GOT3 (cell line): Measurements from ENCODE around the gene PRKCQ.

Experiments used
- DNase-seq: peaks from one replicate; lab custom pipeline; 2025; ENCODE audit warnings: mixed read lengths; lab: John Stamatoyannopoulos, UW

The PRKCQ gene

GRCh38 chr10:6567884-6568283, 12.2 kb downstream of the PRKCQ start:
- no peak for DNase-seq

GRCh38 chr10:6567203-6567703, 12.8 kb downstream of the PRKCQ start:
- DNase-seq = no peak

- DNase-seq = no peak
Measured at GRCh38 chr10:6565588-6565987, 14.5 kb downstream of the PRKCQ start.

- DNase-seq = no peak
Measured at GRCh38 chr10:6564367-6564766, 15.7 kb downstream of the PRKCQ start.

GRCh38 chr10:6563731-6564130, 16.3 kb downstream of the PRKCQ start:
- no peak for DNase-seq

GRCh38 chr10:6563075-6563474, 17.0 kb downstream of the PRKCQ start:
- DNase-seq = no peak

GRCh38 chr10:6562221-6562620, 17.9 kb downstream of the PRKCQ start:
- no peak for DNase-seq

- DNase-seq = no peak
Measured at GRCh38 chr10:6561552-6561951, 18.5 kb downstream of the PRKCQ start.

- DNase-seq = no peak
Measured at GRCh38 chr10:6558759-6559461, 21.2 kb downstream of the PRKCQ start.

- no peak for DNase-seq
Measured at GRCh38 chr10:6558272-6558671, 21.8 kb downstream of the PRKCQ start.

- DNase-seq = no peak
Measured at GRCh38 chr10:6553937-6554336, 26.1 kb downstream of the PRKCQ start.

GRCh38 chr10:6543431-6544005, 36.6 kb downstream of the PRKCQ start:
- no peak for DNase-seq

- DNase-seq = no peak
Measured at GRCh38 chr10:6542999-6543430, 37.1 kb downstream of the PRKCQ start.

- no peak for DNase-seq
Measured at GRCh38 chr10:6539833-6540232, 40.2 kb downstream of the PRKCQ start.

- no peak for DNase-seq
Measured at GRCh38 chr10:6537770-6538169, 42.3 kb downstream of the PRKCQ start.

GRCh38 chr10:6536102-6536501, 44.0 kb downstream of the PRKCQ start:
- no peak for DNase-seq

GRCh38 chr10:6535156-6535764, 44.8 kb downstream of the PRKCQ start:
- DNase-seq = no peak

- DNase-seq = no peak
Measured at GRCh38 chr10:6532321-6532720, 47.8 kb downstream of the PRKCQ start.

GRCh38 chr10:6530966-6531365, 49.1 kb downstream of the PRKCQ start:
- no peak for DNase-seq

- DNase-seq = no peak
Measured at GRCh38 chr10:6530211-6530840, 49.8 kb downstream of the PRKCQ start.

GRCh38 chr10:6528198-6528950, 51.7 kb downstream of the PRKCQ start:
- no peak for DNase-seq

GRCh38 chr10:6525599-6526165, 54.4 kb downstream of the PRKCQ start:
- DNase-seq = no peak
